GM21381 (cell line): ENCODE data around the gene NFIA.

ENCODE experiments used
- ATAC-seq: cut with Tn5 transposase; IDR thresholded peaks from one replicate; pipeline ENCODE4 v1.9.1; 2021; ENCODE audit warnings: mild to moderate bottlenecking, moderate library complexity; ENCODE audit not compliant: unreplicated experiment

Gene NFIA

GRCh38 chr1:61436491-61437120 lies 354.2 kb downstream of the NFIA start:
- ATAC-seq, result no peak

- no peak for ATAC-seq
Measured at GRCh38 chr1:61439234-61439633, 356.9 kb downstream of the NFIA start.

- ATAC-seq, result no peak
Measured at GRCh38 chr1:61441723-61442262, 359.4 kb downstream of the NFIA start.

- no peak for ATAC-seq
Measured at GRCh38 chr1:61442544-61442943, 360.2 kb downstream of the NFIA start.

GRCh38 chr1:61444288-61444687 lies 361.9 kb downstream of the NFIA start:
- no peak for ATAC-seq

- no peak for ATAC-seq
Measured at GRCh38 chr1:61445269-61445825, 363.0 kb downstream of the NFIA start.

- ATAC-seq, result no peak
Measured at GRCh38 chr1:61446531-61446991, 364.2 kb downstream of the NFIA start.

GRCh38 chr1:61447106-61447967 lies 365.0 kb downstream of the NFIA start:
- no peak for ATAC-seq

- no peak for ATAC-seq
Measured at GRCh38 chr1:61447968-61448430, 365.6 kb downstream of the NFIA start.

- no peak for ATAC-seq
Measured at GRCh38 chr1:61448914-61449313, 366.6 kb downstream of the NFIA start.

- no peak for ATAC-seq
Measured at GRCh38 chr1:61449410-61449809, 367.0 kb downstream of the NFIA start.

GRCh38 chr1:61450454-61450853 lies 368.1 kb downstream of the NFIA start:
- no peak for ATAC-seq

GRCh38 chr1:61450872-61451571 lies 368.7 kb downstream of the NFIA start:
- ATAC-seq, result no peak

- no peak for ATAC-seq
Measured at GRCh38 chr1:61451572-61451968, 369.2 kb downstream of the NFIA start.

- ATAC-seq, result no peak
Measured at GRCh38 chr1:61452176-61453035, 370.0 kb downstream of the NFIA start.

GRCh38 chr1:61453111-61453961 lies 371.0 kb downstream of the NFIA start:
- ATAC-seq, result peak; percentile 84

GRCh38 chr1:61455400-61455799 lies 373.0 kb downstream of the NFIA start:
- ATAC-seq, result no peak

- ATAC-seq, result no peak
Measured at GRCh38 chr1:61457526-61458040, 375.2 kb downstream of the NFIA start.

GRCh38 chr1:61459345-61459744 lies 377.0 kb downstream of the NFIA start:
- no peak for ATAC-seq
